Measurements from ENCODE around the gene HLCS.

HLCS gene

DNA sequence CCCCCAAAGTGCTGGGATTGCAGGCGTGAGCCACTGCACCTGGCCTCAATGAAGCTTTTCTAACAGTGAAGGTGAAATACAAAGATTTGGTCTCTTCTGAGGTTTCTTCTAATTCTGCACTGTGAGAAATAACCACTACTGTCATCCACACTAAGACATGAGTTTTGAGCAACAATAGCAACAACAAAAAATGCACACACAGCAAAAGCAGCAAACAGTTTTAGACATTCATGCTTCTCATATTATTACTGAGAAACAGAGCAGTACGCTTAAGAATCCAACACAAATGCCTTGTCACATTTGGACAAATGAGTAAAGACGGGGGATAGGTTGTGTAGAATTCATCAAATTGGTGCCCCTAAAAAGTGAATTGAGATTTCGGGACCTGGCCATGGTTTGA is 151.2 kb downstream of the HLCS start:
- no peak for TF ChIP-seq CTCF (IDR thresholded peaks at IDR 0.05; ENCODE audit: low read depth, low read length)
- H3K4me3 ChIP-seq (ENCODE audit: low read depth, low read length) = no peak overlapping the region

DNA sequence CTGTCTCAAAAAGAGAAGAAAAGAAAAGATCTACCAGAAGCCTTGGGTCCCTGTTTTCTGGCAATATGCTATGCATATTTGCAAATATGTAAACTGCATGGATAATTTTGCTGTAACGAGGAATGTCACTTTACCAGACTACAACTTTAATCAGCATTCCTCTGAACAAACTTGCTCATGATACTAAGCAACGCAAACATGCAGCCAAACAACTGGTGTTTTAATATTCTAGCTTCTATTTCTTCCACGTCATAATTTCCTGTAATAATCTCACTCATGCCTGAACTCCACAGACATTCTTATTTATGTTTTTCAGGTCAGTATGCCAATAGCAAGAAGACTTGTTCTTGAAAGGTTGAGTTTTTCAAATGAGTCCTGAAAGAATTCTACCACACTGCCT is 153.4 kb downstream of the HLCS start:
- TF ChIP-seq CTCF (IDR thresholded peaks at IDR 0.05; ENCODE audit: low read depth, low read length) = no peak
- no peak overlapping the region for H3K4me3 ChIP-seq (ENCODE audit: low read depth, low read length)

DNA sequence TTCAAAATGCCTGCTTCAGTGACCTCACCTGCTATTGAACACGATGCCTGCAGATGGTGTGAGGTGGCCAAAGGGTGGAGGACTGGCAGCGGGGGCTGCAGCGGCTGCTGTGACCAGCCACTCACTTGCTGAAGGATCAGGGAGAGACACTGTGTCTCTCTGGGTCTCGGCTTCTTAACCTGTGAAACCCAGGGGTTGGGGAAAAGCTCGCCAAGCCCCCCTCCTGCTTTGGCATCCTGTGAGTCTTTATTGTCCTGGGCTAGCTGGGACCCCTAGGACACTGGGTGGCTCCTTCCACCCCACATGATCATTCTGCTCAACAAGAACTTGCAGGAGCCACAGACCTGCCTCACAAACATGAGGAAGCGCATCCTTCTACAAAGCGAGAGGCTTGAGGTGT is 154.7 kb downstream of the HLCS start:
- no peak for TF ChIP-seq CTCF (IDR thresholded peaks at IDR 0.05; ENCODE audit: low read depth, low read length)
- no peak overlapping the region for H3K4me3 ChIP-seq (ENCODE audit: low read depth, low read length)

- H3K4me3 ChIP-seq (ENCODE audit: low read depth, low read length) = no peak overlapping the region
- no peak for TF ChIP-seq CTCF (IDR thresholded peaks at IDR 0.05; ENCODE audit: low read depth, low read length)
Observed at GRCh38 chr21:36810443-36810842, 156.0 kb downstream of the HLCS start.

DNA sequence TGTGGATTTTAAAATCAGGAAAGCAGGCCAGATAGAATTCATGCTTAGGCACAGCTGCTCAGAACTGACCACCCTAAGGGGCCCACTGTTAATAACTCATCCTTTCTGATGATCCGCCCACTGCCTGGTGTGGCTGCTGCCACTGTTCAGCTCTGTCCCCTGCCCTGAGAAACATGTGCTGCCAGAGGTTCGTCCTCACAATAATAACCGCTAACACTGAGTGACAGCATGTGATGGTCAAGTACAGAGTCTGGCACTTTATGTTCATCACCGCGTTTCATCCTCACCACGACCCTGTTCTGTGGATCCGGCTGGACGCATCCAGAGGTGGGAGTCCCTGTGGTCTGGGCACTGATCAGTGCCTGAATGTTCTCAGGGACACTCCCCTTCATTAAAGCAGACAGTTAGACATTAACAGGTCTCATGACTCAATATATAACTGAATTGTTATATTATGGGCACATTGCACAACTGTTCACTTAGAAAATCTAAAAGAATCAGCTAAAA is 159.0 kb downstream of the HLCS start:
- H3K4me3 ChIP-seq (ENCODE audit: low read depth, low read length) = no peak overlapping the region
- no peak for TF ChIP-seq CTCF (IDR thresholded peaks at IDR 0.05; ENCODE audit: low read depth, low read length)

DNA sequence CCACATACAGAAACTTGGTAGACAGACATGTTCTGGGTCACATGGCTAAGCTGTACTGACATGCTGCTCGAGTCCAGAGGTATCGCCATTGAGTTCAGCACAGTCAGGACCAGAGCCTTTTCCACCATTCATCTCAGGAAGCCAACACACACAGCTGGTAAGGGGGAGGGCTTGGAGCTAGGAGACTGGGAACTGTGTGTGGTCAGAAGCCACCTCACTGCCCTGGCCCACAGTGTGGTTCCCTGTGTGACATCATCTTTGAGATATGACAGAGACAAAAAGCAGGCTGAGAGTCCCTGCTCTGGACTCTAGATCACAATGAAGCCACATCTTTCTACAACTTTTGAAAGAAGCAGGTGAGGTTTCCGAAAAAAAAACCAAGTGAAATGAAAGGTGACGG is 160.4 kb downstream of the HLCS start:
- TF ChIP-seq CTCF (IDR thresholded peaks at IDR 0.05; ENCODE audit: low read depth, low read length) = no peak

GRCh38 chr21:36804874-36805611 is 161.4 kb downstream of the HLCS start:
- no peak overlapping the region for H3K4me3 ChIP-seq (ENCODE audit: low read depth, low read length)
- no peak for TF ChIP-seq CTCF (IDR thresholded peaks at IDR 0.05; ENCODE audit: low read depth, low read length)

More for the DNA sequence above, 160.4 kb downstream of the HLCS start:
- no peak overlapping the region for H3K4me3 ChIP-seq (ENCODE audit: low read depth, low read length)

Data from WI38 (cell line).